Dermis blood vessel endothelial cell (primary cell): ENCODE measurements around the gene KLHL4. TPM values are rescaled to one million over a fixed set of nuclear protein-coding genes. Genes with fewer than 3 reads are reported as not detected.
"Not testable (repeated sequence)": the region's sequence is repeated elsewhere in the genome, so short reads cannot be mapped to it uniquely, and the experiment has no call there.

Source experiments
- DNase-seq: peaks from one replicate; pipeline ENCODE4 v3.0.0; 2010
- total RNA-seq: library from RNA; depleted of rRNA; stranded (reverse); fragments of >200 nt; gene quantifications from 2 replicates; pipeline ENCODE4 v1.2.3, GENCODE V29; 2014

The KLHL4 gene
- total RNA-seq, 1 donor from 2014 or later = 65.0 TPM

- peak; percentile 67 for DNase-seq
Observed at GRCh38 chrX:87664381-87664780, 146.8 kb downstream of the KLHL4 start.

- DNase-seq = no peak
Observed at GRCh38 chrX:87679849-87680248, 162.2 kb downstream of the KLHL4 start.

- DNase-seq = no peak
Observed at GRCh38 chrX:87687703-87688102, 170.1 kb downstream of the KLHL4 start.

GRCh38 chrX:87688113-87688748 lies 170.6 kb downstream of the KLHL4 start:
- DNase-seq = not testable (repeated sequence)

- not testable (repeated sequence) for DNase-seq
Observed at GRCh38 chrX:87689218-87689617, 171.6 kb downstream of the KLHL4 start.

- DNase-seq = no peak
Observed at GRCh38 chrX:87693204-87693603, 175.6 kb downstream of the KLHL4 start.

GRCh38 chrX:87697409-87697808 lies 179.8 kb downstream of the KLHL4 start:
- no peak for DNase-seq

GRCh38 chrX:87702795-87703194 lies 185.2 kb downstream of the KLHL4 start:
- DNase-seq = no peak

GRCh38 chrX:87703469-87703868 lies 185.9 kb downstream of the KLHL4 start:
- DNase-seq = not testable (repeated sequence)

- no peak for DNase-seq
Observed at GRCh38 chrX:87706134-87706533, 188.5 kb downstream of the KLHL4 start.

- no peak for DNase-seq
Observed at GRCh38 chrX:87710580-87710979, 193.0 kb downstream of the KLHL4 start.
